KBM-7 (cell line): ENCODE results near the gene POU2F1.

Experiments used
- DNase-seq: peaks from one replicate; pipeline ENCODE4 v3.0.0-alpha.2; 2015
- in situ Hi-C: fragments of 300-500 bp; cut with MboI; formaldehyde crosslinking; loops from 2 replicates; pipeline ENCODE4 v1.14.3; 2020; ENCODE audit warnings: low sequenced_read_pairs, low pct_unique_long_range_greater_than_20kb, mixed read lengths

The POU2F1 gene

DNA sequence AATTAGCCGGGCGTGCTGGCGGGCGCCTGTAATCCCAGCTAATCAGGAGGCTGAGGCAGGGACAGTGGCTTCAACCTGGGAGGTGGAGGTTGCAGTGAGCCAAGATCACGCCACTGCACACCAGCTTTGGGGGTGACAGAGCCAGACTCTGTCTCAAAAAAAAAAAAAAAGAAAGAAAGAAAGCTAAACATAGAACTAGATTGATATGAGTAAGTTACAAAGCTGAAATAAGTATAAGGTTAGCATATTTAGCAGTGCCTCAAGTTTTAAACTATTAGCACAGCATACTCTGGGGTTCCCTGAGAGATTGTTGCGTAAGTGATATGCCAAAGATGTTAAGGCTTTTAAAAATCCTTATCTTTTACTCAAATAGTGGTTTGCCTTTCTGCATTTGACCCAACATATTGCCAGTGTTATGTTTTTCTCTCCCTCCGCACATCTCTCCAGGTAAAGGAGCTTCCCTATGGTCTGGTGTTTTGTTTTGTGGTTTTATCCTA lies 171.6 kb downstream of the POU2F1 start:
- in situ Hi-C loops: no loop called here
- DNase-seq: no peak

- in situ Hi-C loops: no loop called here
- DNase-seq: no peak
Measured at GRCh38 chr1:167400359-167400953, 179.8 kb downstream of the POU2F1 start.

DNA sequence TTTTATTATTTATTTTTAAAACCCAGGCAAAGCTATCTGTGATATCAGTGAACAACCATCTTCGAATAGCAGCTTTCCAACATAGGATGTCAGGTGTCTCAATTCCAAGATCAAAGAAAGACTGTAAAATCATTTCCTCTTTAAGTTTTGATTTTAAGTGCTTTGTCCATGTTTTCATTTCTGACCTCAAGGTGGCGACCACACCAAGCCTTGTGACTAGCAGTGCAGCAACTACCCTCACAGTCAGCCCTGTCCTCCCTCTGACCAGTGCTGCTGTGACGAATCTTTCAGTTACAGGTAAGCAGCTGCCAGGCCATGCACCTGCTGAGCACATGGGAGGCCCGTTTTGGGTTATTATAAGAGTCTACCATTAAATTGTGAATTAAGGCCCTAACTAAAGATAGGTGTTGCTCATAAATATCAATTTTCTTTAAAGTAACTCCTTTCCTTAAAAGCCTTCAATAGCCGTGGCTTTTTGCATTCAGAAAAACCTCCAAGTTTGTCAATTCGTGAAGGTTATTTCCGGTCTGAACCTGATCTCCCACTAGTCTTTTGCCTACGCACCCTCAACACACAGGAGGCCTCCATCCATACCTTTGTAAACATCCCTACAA lies 180.7 kb downstream of the POU2F1 start:
- in situ Hi-C loops: no loop called here
- DNase-seq: peak; percentile 58

DNA sequence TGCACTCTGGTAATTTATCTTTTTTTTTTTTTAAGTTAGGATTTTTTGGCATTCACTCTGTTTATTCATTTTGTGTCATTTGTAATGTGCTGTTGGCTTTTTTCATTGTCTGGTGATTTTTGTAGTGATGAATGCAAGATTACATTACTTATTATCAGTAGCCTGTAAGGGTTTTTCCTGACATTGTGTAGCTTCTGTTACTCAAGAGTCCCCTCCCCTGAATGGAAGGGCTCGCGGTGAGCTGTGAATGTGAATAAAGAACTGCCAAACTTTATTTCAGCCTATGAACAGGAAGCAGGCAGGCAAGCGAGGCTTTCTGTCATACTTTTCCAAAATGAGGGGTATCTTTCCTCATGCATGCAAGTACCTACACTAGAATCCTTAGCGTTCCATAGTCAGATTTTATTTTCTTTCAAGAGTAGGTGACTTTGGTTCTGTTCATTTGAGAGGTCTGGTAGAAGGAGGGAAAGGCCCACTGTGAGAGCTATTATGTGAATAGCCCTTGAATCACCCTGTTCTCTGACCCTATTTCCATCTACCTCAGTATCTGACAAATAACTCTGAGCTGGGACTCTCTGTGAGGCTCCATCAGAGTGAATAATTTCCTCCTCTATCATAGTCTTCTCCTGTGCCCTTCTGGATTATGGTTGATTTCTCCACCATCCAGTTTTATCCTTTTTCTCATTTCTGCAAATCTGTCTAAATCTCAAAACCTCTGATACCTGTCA lies 183.6 kb downstream of the POU2F1 start:
- in situ Hi-C loops: no loop called here

DNA sequence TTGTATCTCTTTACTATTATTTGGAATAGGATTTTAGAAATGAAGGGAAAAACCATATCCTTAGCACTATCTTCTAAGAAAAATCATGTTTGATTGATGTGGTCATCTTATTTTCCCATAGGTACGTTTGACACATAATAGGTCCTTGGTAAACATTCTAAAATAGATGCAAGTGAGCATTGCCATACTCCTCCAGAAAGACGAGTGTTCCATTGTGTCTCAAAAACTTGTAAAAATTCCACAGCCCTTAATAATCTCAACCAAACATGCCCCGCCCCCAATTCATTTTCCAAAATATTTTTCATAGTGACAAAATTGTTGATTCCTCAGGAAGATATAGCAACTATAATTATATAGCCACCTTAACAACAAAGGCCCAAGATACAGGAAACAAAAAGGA lies 184.2 kb downstream of the POU2F1 start:
- in situ Hi-C loops: no loop called here
- DNase-seq: no peak

More for the DNA sequence above, 183.6 kb downstream of the POU2F1 start:
- no peak for DNase-seq

- DNase-seq: no peak
- in situ Hi-C loops: no loop called here
Measured at GRCh38 chr1:167408355-167408754, 187.7 kb downstream of the POU2F1 start.

- in situ Hi-C loops: no loop called here
- peak; percentile 14 for DNase-seq
Measured at GRCh38 chr1:167409183-167409582, 188.5 kb downstream of the POU2F1 start.

GRCh38 chr1:167412072-167412471 lies 191.4 kb downstream of the POU2F1 start:
- in situ Hi-C loops: no loop called here
- DNase-seq: no peak

DNA sequence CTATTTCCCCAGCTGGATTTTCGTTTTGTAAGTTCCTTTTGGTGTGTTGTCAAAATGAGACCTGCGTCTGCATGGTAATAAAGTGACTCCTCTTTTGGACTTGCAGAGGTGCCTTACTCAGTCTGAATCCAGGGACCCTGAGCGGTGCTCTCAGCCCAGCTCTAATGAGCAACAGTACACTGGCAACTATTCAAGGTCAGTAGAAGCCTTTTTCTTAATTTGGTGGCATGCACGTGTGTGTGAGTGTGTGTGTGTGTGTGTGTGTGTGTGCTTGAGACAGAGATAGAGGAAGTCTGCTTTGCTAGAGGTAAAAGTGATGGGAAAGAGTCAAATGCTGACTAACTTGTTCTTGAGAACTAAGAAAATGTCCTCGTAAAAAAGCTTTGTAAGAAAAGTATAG lies 192.2 kb downstream of the POU2F1 start:
- in situ Hi-C loops: no loop called here
- peak; percentile 38 for DNase-seq

DNA sequence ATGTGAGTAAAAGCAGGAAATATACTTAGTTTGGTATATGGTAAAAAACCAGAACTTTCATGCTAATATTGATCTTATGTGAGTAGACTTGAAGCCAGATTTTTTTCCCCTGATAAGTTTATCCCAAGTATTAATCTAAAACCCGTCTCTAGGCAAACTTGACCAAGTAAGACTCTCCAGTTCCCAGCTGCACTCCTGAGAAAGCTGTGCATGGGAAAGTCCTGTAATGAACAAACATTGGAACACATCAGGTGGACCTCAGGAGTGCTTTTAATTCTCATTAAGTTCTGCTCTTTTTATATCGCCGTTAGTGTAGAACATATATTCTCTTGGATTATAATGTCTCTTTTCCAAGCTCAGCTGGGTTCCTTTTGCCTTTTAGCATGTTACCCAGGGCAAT lies 192.6 kb downstream of the POU2F1 start:
- DNase-seq: no peak
- in situ Hi-C loops: no loop called here

DNA sequence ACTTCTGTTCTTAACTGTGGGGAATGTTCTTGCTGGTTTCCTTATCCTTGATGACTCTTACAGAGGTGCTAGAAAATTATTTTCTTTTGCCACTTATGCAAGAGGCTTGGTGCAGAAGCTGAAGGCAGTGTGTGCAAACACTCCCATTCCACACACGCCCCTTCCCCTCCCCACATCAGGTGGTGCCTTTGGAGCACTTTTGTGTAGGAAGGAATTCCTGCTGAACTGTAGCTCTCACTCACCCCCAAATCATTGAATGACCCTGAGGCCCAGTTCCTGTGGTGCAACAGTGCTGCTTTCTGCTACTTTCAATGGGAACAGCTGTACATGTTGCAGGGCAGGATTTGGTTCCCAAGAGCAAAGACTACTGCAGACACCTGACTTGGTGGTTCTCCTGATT lies 195.8 kb downstream of the POU2F1 start:
- in situ Hi-C loops: no loop called here
- no peak for DNase-seq

GRCh38 chr1:167418391-167418790 lies 197.7 kb downstream of the POU2F1 start:
- no peak for DNase-seq
- in situ Hi-C loops: no loop called here

DNA sequence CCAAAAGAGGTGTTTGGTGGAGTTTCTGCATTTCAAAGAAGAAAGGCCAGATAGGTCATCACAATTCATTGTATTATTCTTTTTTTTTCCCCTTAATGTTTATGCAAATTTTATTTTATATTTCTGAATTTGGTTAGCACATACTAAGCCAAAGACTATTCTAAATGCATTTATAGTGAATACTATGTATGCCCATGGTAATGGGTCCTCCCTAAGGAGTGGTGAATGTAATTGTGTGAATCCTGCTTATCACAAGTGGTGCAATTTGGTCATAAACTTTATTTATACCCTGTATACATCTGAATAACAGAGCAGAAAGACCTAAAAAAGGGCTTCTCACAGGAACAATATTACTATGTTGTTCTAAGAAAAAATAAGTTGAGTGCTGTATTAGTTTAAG lies 198.6 kb downstream of the POU2F1 start:
- in situ Hi-C loops: no loop called here
- DNase-seq: no peak

GRCh38 chr1:167420510-167420909 lies 199.8 kb downstream of the POU2F1 start:
- no peak for DNase-seq
- in situ Hi-C loops: no loop called here

- in situ Hi-C loops: no loop called here
- DNase-seq: no peak
Measured at GRCh38 chr1:167423684-167424619, 203.3 kb downstream of the POU2F1 start.

DNA sequence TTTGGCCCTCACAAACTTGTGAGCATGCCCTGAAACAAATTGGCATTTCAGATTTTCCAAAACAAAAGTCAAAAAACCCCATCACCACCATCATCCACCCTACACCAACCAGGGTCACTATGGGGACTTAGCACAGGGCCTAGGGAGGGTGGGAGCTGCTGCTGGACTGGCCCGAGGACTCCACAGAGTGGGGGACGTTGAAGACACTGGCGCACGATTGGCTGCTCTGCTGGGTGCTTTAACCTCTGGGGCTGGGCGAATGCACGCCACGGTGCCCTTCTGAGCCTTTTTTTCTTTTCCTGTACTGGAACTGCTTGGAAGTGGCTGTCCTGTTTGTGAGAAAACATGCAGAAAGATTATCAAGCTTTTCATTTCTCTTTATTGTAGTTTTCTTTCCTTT lies 204.8 kb downstream of the POU2F1 start:
- in situ Hi-C loops: no loop called here
- no peak for DNase-seq

GRCh38 chr1:167426716-167427115 lies 206.0 kb downstream of the POU2F1 start:
- in situ Hi-C loops: no loop called here
- DNase-seq: no peak

DNA sequence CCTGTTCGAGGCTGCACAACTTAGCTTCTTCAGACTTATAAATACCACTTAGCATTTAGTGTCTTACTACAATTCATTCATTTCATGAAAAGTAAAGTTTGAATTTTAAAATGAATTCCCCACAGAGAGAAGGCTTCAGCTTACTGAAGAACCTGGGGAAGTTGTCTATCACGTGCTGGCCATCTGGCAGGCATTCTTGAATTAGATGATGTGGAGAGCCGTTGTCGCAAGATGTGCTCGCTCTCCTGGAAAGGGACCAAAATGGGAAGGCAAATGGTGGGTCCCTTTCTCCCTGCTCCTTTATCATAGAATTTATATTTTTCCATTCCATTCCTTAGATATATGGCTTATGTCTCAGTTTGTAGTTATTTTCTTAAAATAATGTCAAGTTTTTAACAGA lies 207.2 kb downstream of the POU2F1 start:
- in situ Hi-C loops: no loop called here
- no peak for DNase-seq

- no peak for DNase-seq
- in situ Hi-C loops: no loop called here
Measured at GRCh38 chr1:167428395-167428794, 207.7 kb downstream of the POU2F1 start.
